ENCODE results near the gene HMGCLL1. TPM values are rescaled to one million over a fixed set of nuclear protein-coding genes. Genes with fewer than 3 reads are reported as not detected.

Gene HMGCLL1
- total RNA-seq, 1 donor: 0.36 TPM

GRCh38 chr6:55399351-55399750 is 179.6 kb downstream of the HMGCLL1 start:
- H3K79me2 ChIP-seq (ENCODE audit: insufficient read depth, low read length): no peaks in the 10 kb centered on the region
- H2AFZ ChIP-seq (ENCODE audit: low read length): no peak overlapping the region
- H3K4me1 ChIP-seq (ENCODE audit: insufficient read depth, low read length): no peaks in the 10 kb centered on the region
- H3K27me3 ChIP-seq (ENCODE audit: insufficient read depth, low read length): no peaks in the 10 kb centered on the region
- H3K4me3 ChIP-seq (ENCODE audit: insufficient read depth, low read length): no peak overlapping the region
- no peak overlapping the region for H3K4me2 ChIP-seq (ENCODE audit: insufficient read depth, low read length)
- H3K9me3 ChIP-seq (ENCODE audit: low read depth, low read length): no peaks in the 10 kb centered on the region
- no peaks in the 10 kb centered on the region for H4K20me1 ChIP-seq (ENCODE audit: insufficient read depth, low read length)
- TF ChIP-seq CTCF (IDR thresholded peaks at IDR 0.05; ENCODE audit: extremely low read depth, low read depth, low read length): no peak
- H3K36me3 ChIP-seq (ENCODE audit: insufficient read depth, low read length): no peaks in the 10 kb centered on the region
- no peak overlapping the region for H3K27ac ChIP-seq (ENCODE audit: low read depth, low read length)
- DNase-seq (ENCODE audit: insufficient read length, low spot score, missing footprints): no peak

- Histone ChIP-seq H3K4me1 (ENCODE audit: insufficient read depth, low read length) (no peaks in the 10 kb centered on the region), H3K79me2 (ENCODE audit: insufficient read depth, low read length) (no peaks in the 10 kb centered on the region), H3K4me2 (ENCODE audit: insufficient read depth, low read length) (no peak overlapping the region), H3K4me3 (ENCODE audit: insufficient read depth, low read length) (no peak overlapping the region), H3K9me3 (ENCODE audit: low read depth, low read length) (no peaks in the 10 kb centered on the region), H4K20me1 (ENCODE audit: insufficient read depth, low read length) (no peaks in the 10 kb centered on the region), H3K27me3 (ENCODE audit: insufficient read depth, low read length) (no peaks in the 10 kb centered on the region), H3K36me3 (ENCODE audit: insufficient read depth, low read length) (no peaks in the 10 kb centered on the region), H2AFZ (ENCODE audit: low read length) (no peak overlapping the region), H3K27ac (ENCODE audit: low read depth, low read length) (no peak overlapping the region)
- no peak for TF ChIP-seq CTCF (IDR thresholded peaks at IDR 0.05; ENCODE audit: extremely low read depth, low read depth, low read length)
- DNase-seq (ENCODE audit: insufficient read length, low spot score, missing footprints): no peak
Measured at GRCh38 chr6:55397986-55398385, 181.0 kb downstream of the HMGCLL1 start.

GRCh38 chr6:55395871-55396270 is 183.1 kb downstream of the HMGCLL1 start:
- Histone ChIP-seq H3K4me3 (ENCODE audit: insufficient read depth, low read length) (no peak overlapping the region), H3K4me1 (ENCODE audit: insufficient read depth, low read length) (no peaks in the 10 kb centered on the region), H3K27me3 (ENCODE audit: insufficient read depth, low read length) (no peaks in the 10 kb centered on the region), H3K4me2 (ENCODE audit: insufficient read depth, low read length) (no peak overlapping the region), H3K79me2 (ENCODE audit: insufficient read depth, low read length) (no peaks in the 10 kb centered on the region), H3K9me3 (ENCODE audit: low read depth, low read length) (no peaks in the 10 kb centered on the region), H2AFZ (ENCODE audit: low read length) (no peak overlapping the region), H4K20me1 (ENCODE audit: insufficient read depth, low read length) (no peaks in the 10 kb centered on the region), H3K27ac (ENCODE audit: low read depth, low read length) (no peak overlapping the region), H3K36me3 (ENCODE audit: insufficient read depth, low read length) (no peaks in the 10 kb centered on the region)
- no peak for TF ChIP-seq CTCF (IDR thresholded peaks at IDR 0.05; ENCODE audit: extremely low read depth, low read depth, low read length)
- no peak for DNase-seq (ENCODE audit: insufficient read length, low spot score, missing footprints)

- no peak for TF ChIP-seq CTCF (IDR thresholded peaks at IDR 0.05; ENCODE audit: extremely low read depth, low read depth, low read length)
- Histone ChIP-seq H2AFZ (ENCODE audit: low read length) (no peak overlapping the region), H3K36me3 (ENCODE audit: insufficient read depth, low read length) (no peaks in the 10 kb centered on the region), H3K27me3 (ENCODE audit: insufficient read depth, low read length) (no peaks in the 10 kb centered on the region), H4K20me1 (ENCODE audit: insufficient read depth, low read length) (no peaks in the 10 kb centered on the region), H3K79me2 (ENCODE audit: insufficient read depth, low read length) (no peaks in the 10 kb centered on the region), H3K4me2 (ENCODE audit: insufficient read depth, low read length) (no peak overlapping the region), H3K4me1 (ENCODE audit: insufficient read depth, low read length) (no peaks in the 10 kb centered on the region), H3K27ac (ENCODE audit: low read depth, low read length) (no peak overlapping the region), H3K4me3 (ENCODE audit: insufficient read depth, low read length) (no peak overlapping the region), H3K9me3 (ENCODE audit: low read depth, low read length) (no peaks in the 10 kb centered on the region)
- DNase-seq (ENCODE audit: insufficient read length, low spot score, missing footprints): no peak
Measured at GRCh38 chr6:55388211-55388610, 190.8 kb downstream of the HMGCLL1 start.

All from osteoblast (primary cell).